Thymus (tissue), 11 donors: ENCODE results near the gene SYNE2. TPM values are rescaled to one million over a fixed set of nuclear protein-coding genes. Genes with fewer than 3 reads are reported as not detected.

Source experiments
- DNase-seq, 9 donors: peaks; one replicate each; pipeline ENCODE4 v3.0.0-alpha.2; 2013; ENCODE audit warnings: low spot score in 9 of 9, low read depth in 6 of 9, missing footprints in 1 of 9
- H3K27ac ChIP-seq, 2 donors: one replicate each; pipeline ENCODE4 v1.5.1; 2013; ENCODE audit warnings: control low read depth in 1 of 2, low read depth in 1 of 2, low read length in 1 of 2, mild to moderate bottlenecking in 1 of 2, moderate library complexity in 1 of 2
- H3K27me3 ChIP-seq, 2 donors: one replicate each; pipeline ENCODE4 v1.5.1; 2013; ENCODE audit warnings: low read length in 1 of 2; ENCODE audit not compliant: control insufficient read depth in 2 of 2, insufficient read depth in 1 of 2
- H3K36me3 ChIP-seq, 2 donors: one replicate each; pipeline ENCODE4 v1.5.1; 2013; ENCODE audit warnings: low read length in 1 of 2, mild to moderate bottlenecking in 1 of 2, moderate library complexity in 1 of 2; ENCODE audit not compliant: control insufficient read depth in 2 of 2, insufficient read depth in 2 of 2
- H3K4me1 ChIP-seq, 2 donors: one replicate each; pipeline ENCODE4 v1.5.1; 2013; ENCODE audit warnings: low read length in 2 of 2; ENCODE audit not compliant: control insufficient read depth in 2 of 2, insufficient read depth in 2 of 2
- H3K4me3 ChIP-seq, 2 donors: one replicate each; pipeline ENCODE4 v1.5.1; 2013; ENCODE audit warnings: low read length in 2 of 2, control low read depth in 1 of 2, mild to moderate bottlenecking in 1 of 2
- H3K9me3 ChIP-seq, 2 donors: one replicate each; pipeline ENCODE4 v1.5.1; 2013; ENCODE audit warnings: low read length in 1 of 2, mild to moderate bottlenecking in 1 of 2; ENCODE audit not compliant: control insufficient read depth in 2 of 2, insufficient read depth in 1 of 2
- WGBS: extraction: QIAGEN DNeasy Blood & Tissue Kit; methylation state at CpG from one replicate; pipeline ENCODE4 v1.1.7; 2013; 5-methylcytosine and 5-hydroxymethylcytosine counted together
- polyA plus RNA-seq: library from polyadenylated mRNA; stranded (reverse); fragments of 200-250 nt; gene quantifications from one replicate; pipeline ENCODE4 v1.2.3, GENCODE V29; 2013
- total RNA-seq: library from RNA; stranded (reverse); fragments of 120-200 nt; gene quantifications from one replicate; pipeline ENCODE4 v1.2.4, GENCODE V29; 2013
- donor health status: healthy.

The SYNE2 gene
- total and polyA plus RNA-seq, 2 donors = 17.0 to 52.3 TPM

- 50% methylated on average over 3 of the region's 3 CpGs for WGBS
- no peaks in the 10 kb centered on the region for H3K27me3 ChIP-seq
- peaks cover 0 to 3% of the 10 kb centered on the region in 2 donors for H3K36me3 ChIP-seq
- H3K27ac ChIP-seq = no peak overlapping the region
- no peaks in the 10 kb centered on the region for H3K9me3 ChIP-seq
- DNase-seq = no peak
- H3K4me1 ChIP-seq = peaks cover 52 to 61% of the 10 kb centered on the region in 2 donors
- H3K4me3 ChIP-seq = no peak overlapping the region
Measured at GRCh38 chr14:64197996-64198395, 345.2 kb downstream of the SYNE2 start.

GRCh38 chr14:64198486-64198885 lies 345.7 kb downstream of the SYNE2 start:
- Histone ChIP-seq H3K36me3 (no peaks in the 10 kb centered on the region), H3K4me3 (no peak overlapping the region), H3K27me3 (no peaks in the 10 kb centered on the region), H3K4me1 (peaks cover 52 to 64% of the 10 kb centered on the region in 2 donors), H3K9me3 (no peaks in the 10 kb centered on the region), H3K27ac (no peak overlapping the region)
- DNase-seq = no peak
- 100% methylated on average over 3 of the region's 3 CpGs for WGBS

GRCh38 chr14:64200170-64200569 lies 347.4 kb downstream of the SYNE2 start:
- no peak overlapping the region for H3K27ac ChIP-seq
- 93% methylated on average over 4 of the region's 4 CpGs for WGBS
- no peak overlapping the region for H3K4me3 ChIP-seq
- no peaks in the 10 kb centered on the region for H3K27me3 ChIP-seq
- H3K4me1 ChIP-seq = peaks cover 54 to 60% of the 10 kb centered on the region in 2 donors
- DNase-seq = no peak
- H3K36me3 ChIP-seq = no peaks in the 10 kb centered on the region
- no peaks in the 10 kb centered on the region for H3K9me3 ChIP-seq

GRCh38 chr14:64201296-64201695 lies 348.5 kb downstream of the SYNE2 start:
- no peaks in the 10 kb centered on the region for H3K27me3 ChIP-seq
- DNase-seq = no peak
- no peaks in the 10 kb centered on the region for H3K36me3 ChIP-seq
- peaks cover 63 to 68% of the 10 kb centered on the region in 2 donors for H3K4me1 ChIP-seq
- 96% methylated on average over 7 of the region's 7 CpGs for WGBS
- no peak overlapping the region for H3K27ac ChIP-seq
- no peaks in the 10 kb centered on the region for H3K9me3 ChIP-seq
- no peak overlapping the region for H3K4me3 ChIP-seq

- Histone ChIP-seq H3K4me1 (peaks cover 61 to 63% of the 10 kb centered on the region in 2 donors), H3K36me3 (no peaks in the 10 kb centered on the region), H3K27me3 (no peaks in the 10 kb centered on the region), H3K4me3 (no peak overlapping the region), H3K9me3 (no peaks in the 10 kb centered on the region), H3K27ac (peak overlapping the region; percentile 69 to 72)
- WGBS = 97% methylated on average over 18 of the region's 18 CpGs
- no peak for DNase-seq
Measured at GRCh38 chr14:64201921-64202545, 349.2 kb downstream of the SYNE2 start.

- Histone ChIP-seq H3K27me3 (no peaks in the 10 kb centered on the region), H3K36me3 (no peaks in the 10 kb centered on the region), H3K27ac (peak overlapping the region; percentile 6 to 69), H3K4me3 (no peak overlapping the region), H3K9me3 (no peaks in the 10 kb centered on the region), H3K4me1 (peaks cover 58 to 63% of the 10 kb centered on the region in 2 donors)
- WGBS = 56% methylated on average over 10 of the region's 10 CpGs
- DNase-seq = peak in 2 of 9 donors; percentile 28 to 58
Measured at GRCh38 chr14:64202716-64203115, 349.9 kb downstream of the SYNE2 start.

GRCh38 chr14:64203366-64204006 lies 350.7 kb downstream of the SYNE2 start:
- Histone ChIP-seq H3K27ac (peak overlapping the region; percentile 62 to 69), H3K9me3 (no peaks in the 10 kb centered on the region), H3K4me3 (no peak overlapping the region), H3K36me3 (peaks cover 2 to 3% of the 10 kb centered on the region in 2 donors), H3K4me1 (peaks cover 54 to 58% of the 10 kb centered on the region in 2 donors), H3K27me3 (no peaks in the 10 kb centered on the region)
- WGBS = 48% methylated on average over 4 of the region's 4 CpGs
- peak in 5 of 9 donors; percentile 55 to 82 (median 60) for DNase-seq

- H3K27ac ChIP-seq = no peak overlapping the region
- no peaks in the 10 kb centered on the region for H3K27me3 ChIP-seq
- H3K4me1 ChIP-seq = peaks cover 32 to 42% of the 10 kb centered on the region in 2 donors
- H3K9me3 ChIP-seq = no peaks in the 10 kb centered on the region
- DNase-seq = no peak
- no peak overlapping the region for H3K4me3 ChIP-seq
- H3K36me3 ChIP-seq = peaks cover 21 to 36% of the 10 kb centered on the region in 2 donors
- WGBS = 90% methylated on average over 7 of the region's 7 CpGs
Measured at GRCh38 chr14:64208261-64208660, 355.5 kb downstream of the SYNE2 start.

- H3K4me1 ChIP-seq = peaks cover 32 to 35% of the 10 kb centered on the region in 2 donors
- H3K9me3 ChIP-seq = no peaks in the 10 kb centered on the region
- H3K36me3 ChIP-seq = peaks cover 23 to 38% of the 10 kb centered on the region in 2 donors
- H3K4me3 ChIP-seq = no peak overlapping the region
- 76% methylated on average over 10 of the region's 10 CpGs for WGBS
- peak overlapping the region in 1 of 2 donors; percentile 58 for H3K27ac ChIP-seq
- no peaks in the 10 kb centered on the region for H3K27me3 ChIP-seq
- no peak for DNase-seq
Measured at GRCh38 chr14:64208981-64209380, 356.2 kb downstream of the SYNE2 start.
